ENCODE data around the gene SKA3.

GRCh38 chr13:21208652-21209154 lies 32.4 kb upstream of the SKA3 start:
- no peak for TF ChIP-seq TAF1 (IDR thresholded peaks at IDR 0.05; ENCODE audit: low read depth)
- TF ChIP-seq, protein P1, sequence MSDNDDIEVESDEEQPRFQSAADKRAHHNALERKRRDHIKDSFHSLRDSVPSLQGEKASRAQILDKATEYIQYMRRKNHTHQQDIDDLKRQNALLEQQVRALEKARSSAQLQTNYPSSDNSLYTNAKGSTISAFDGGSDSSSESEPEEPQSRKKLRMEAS (IDR thresholded peaks at IDR 0.05), result no peak
- no peak for TF ChIP-seq EP300 (IDR thresholded peaks at IDR 0.05; ENCODE audit: borderline replicate concordance)
- TF ChIP-seq CEBPB (IDR thresholded peaks at IDR 0.05), result no peak
- TF ChIP-seq FOXM1 (IDR thresholded peaks at IDR 0.05; ENCODE audit: borderline replicate concordance, low read depth), result no peak
- TF ChIP-seq REST (IDR thresholded peaks at IDR 0.05; ENCODE audit: low read depth), result no peak
- no peak for TF ChIP-seq TEAD4 (IDR thresholded peaks at IDR 0.05)
- no peak for TF ChIP-seq RAD21 (IDR thresholded peaks at IDR 0.05; ENCODE audit: low read depth)
- no peak for TF ChIP-seq NFIC (IDR thresholded peaks at IDR 0.05)
- no peak for TF ChIP-seq EGR1 (IDR thresholded peaks at IDR 0.05)
- TF ChIP-seq YY1 (IDR thresholded peaks at IDR 0.05; ENCODE audit: low read depth), result no peak
- no peak for TF ChIP-seq CREB1 (IDR thresholded peaks at IDR 0.05; ENCODE audit: low read depth)
- TF ChIP-seq USF1 (IDR thresholded peaks at IDR 0.05), result no peak

All from Ishikawa (cell line).